GM19240 (cell line): ENCODE data around the gene UBE2D1.
A peak's percentile ranks its signal among the peaks of the same experiment; 100 is the strongest.

Source experiments
- DNase-seq: peaks from one replicate; pipeline ENCODE4 v3.0.0; 2011; ENCODE audit warnings: low spot score; ENCODE audit not compliant: insufficient read length

Gene UBE2D1

GRCh38 chr10:58334817-58335305 lies at the start of gene UBE2D1:
TSS of gene UBE2D1 (plus strand) at chr10:58335006. CDS start at chr10:58335202, 196 bp downstream.
- peak; percentile 55 for DNase-seq

- no peak for DNase-seq
Measured at GRCh38 chr10:58291538-58292174, 43.1 kb upstream of the UBE2D1 start.

- no peak for DNase-seq
Measured at GRCh38 chr10:58293989-58294388, 40.8 kb upstream of the UBE2D1 start.

GRCh38 chr10:58299580-58299979 lies 35.2 kb upstream of the UBE2D1 start:
- DNase-seq = peak; percentile 15

GRCh38 chr10:58300676-58301075 lies 34.1 kb upstream of the UBE2D1 start:
- no peak for DNase-seq

GRCh38 chr10:58302254-58302653 lies 32.6 kb upstream of the UBE2D1 start:
- DNase-seq = no peak

- DNase-seq = no peak
Measured at GRCh38 chr10:58304099-58304633, 30.6 kb upstream of the UBE2D1 start.

- DNase-seq = no peak
Measured at GRCh38 chr10:58305821-58306220, 29.0 kb upstream of the UBE2D1 start.

- DNase-seq = no peak
Measured at GRCh38 chr10:58307676-58308075, 27.1 kb upstream of the UBE2D1 start.

- DNase-seq = no peak
Measured at GRCh38 chr10:58311026-58311425, 23.8 kb upstream of the UBE2D1 start.

- DNase-seq = no peak
Measured at GRCh38 chr10:58316874-58317273, 17.9 kb upstream of the UBE2D1 start.

- DNase-seq = no peak
Measured at GRCh38 chr10:58318346-58318745, 16.5 kb upstream of the UBE2D1 start.

- DNase-seq = no peak
Measured at GRCh38 chr10:58319599-58319998, 15.2 kb upstream of the UBE2D1 start.

GRCh38 chr10:58320351-58321049 lies 14.3 kb upstream of the UBE2D1 start:
- no peak for DNase-seq

GRCh38 chr10:58322072-58322834 lies 12.6 kb upstream of the UBE2D1 start:
- no peak for DNase-seq

GRCh38 chr10:58322835-58323209 lies 12.0 kb upstream of the UBE2D1 start:
- DNase-seq = no peak

GRCh38 chr10:58326967-58327381 lies 7.8 kb upstream of the UBE2D1 start:
- DNase-seq = no peak

- no peak for DNase-seq
Measured at GRCh38 chr10:58328233-58328632, 6.6 kb upstream of the UBE2D1 start.

GRCh38 chr10:58330431-58330830 lies 4.4 kb upstream of the UBE2D1 start:
- no peak for DNase-seq

GRCh38 chr10:58331646-58332045 lies 3.2 kb upstream of the UBE2D1 start:
- DNase-seq = no peak

GRCh38 chr10:58335306-58336005 lies 650 bp downstream of the UBE2D1 start:
- DNase-seq = no peak
